H9 (cell line): ENCODE measurements around the gene DUOX2. TPM values are rescaled to one million over a fixed set of nuclear protein-coding genes. Genes with fewer than 3 reads are reported as not detected.

ENCODE experiments used
- DNase-seq: peaks from one replicate; pipeline ENCODE4 v3.0.0-alpha.2; 2017
- H2AFZ ChIP-seq: one replicate; pipeline ENCODE4 v1.6.1; 2013; ENCODE audit warnings: mild to moderate bottlenecking, low read length, control low read depth, moderate library complexity
- H2AK5ac ChIP-seq: 2 replicates; pipeline ENCODE4 v1.6.1; 2013; ENCODE audit warnings: low read length, control low read depth, mixed read lengths; ENCODE audit not compliant: insufficient read length
- H2BK120ac ChIP-seq: one replicate; pipeline ENCODE4 v1.6.1; 2013; ENCODE audit warnings: low read depth, mild to moderate bottlenecking, low read length, control low read depth, inconsistent platforms; ENCODE audit not compliant: poor library complexity, severe bottlenecking
- H2BK12ac ChIP-seq: 2 replicates; pipeline ENCODE4 v1.6.1; 2013; ENCODE audit warnings: low read length, control low read depth, mixed read lengths, low read depth; ENCODE audit not compliant: insufficient read length
- H2BK15ac ChIP-seq: 2 replicates; pipeline ENCODE4 v1.6.1; 2013; ENCODE audit warnings: low read depth, low read length, control low read depth
- H2BK20ac ChIP-seq: one replicate; pipeline ENCODE4 v1.6.1; 2013; ENCODE audit warnings: low read depth, mild to moderate bottlenecking, low read length, control low read depth, inconsistent platforms; ENCODE audit not compliant: poor library complexity, severe bottlenecking
- H2BK5ac ChIP-seq: 2 replicates; pipeline ENCODE4 v1.6.1; 2013; ENCODE audit warnings: low read length, control low read depth, mixed read lengths; ENCODE audit not compliant: insufficient read length
- H3K14ac ChIP-seq: 2 replicates; pipeline ENCODE4 v1.6.1; 2013; ENCODE audit warnings: low read length, control low read depth; ENCODE audit not compliant: insufficient read depth
- H3K18ac ChIP-seq: 2 replicates; pipeline ENCODE4 v1.6.1; 2013; ENCODE audit warnings: low read depth, mild to moderate bottlenecking, mixed read lengths, low read length, control low read depth; ENCODE audit not compliant: insufficient read length
- H3K23ac ChIP-seq: 2 replicates; pipeline ENCODE4 v1.6.1; 2013; ENCODE audit warnings: low read length, control low read depth, mixed read lengths, low read depth; ENCODE audit not compliant: insufficient read length
- H3K23me2 ChIP-seq: 2 replicates; pipeline ENCODE4 v1.6.1; 2013; ENCODE audit warnings: low read depth, mild to moderate bottlenecking, mixed read lengths, low read length, control low read depth; ENCODE audit not compliant: insufficient read length, poor library complexity, severe bottlenecking
- H3K27ac ChIP-seq: 2 replicates; pipeline ENCODE4 v1.5.1; 2013; ENCODE audit warnings: low read length, control low read depth, mixed read lengths, low read depth; ENCODE audit not compliant: insufficient read length
- H3K27me3 ChIP-seq: 2 replicates; pipeline ENCODE4 v1.6.1; 2013; ENCODE audit warnings: low read length, control low read depth, inconsistent platforms; ENCODE audit not compliant: insufficient read depth
- H3K4ac ChIP-seq: 2 replicates; pipeline ENCODE4 v1.6.1; 2013; ENCODE audit warnings: low read depth, mild to moderate bottlenecking, control low read depth, inconsistent platforms, low read length, moderate library complexity
- H3K4me1 ChIP-seq: 2 replicates; pipeline ENCODE4 v1.6.1; 2013; ENCODE audit warnings: low read length, control low read depth, inconsistent platforms; ENCODE audit not compliant: insufficient read depth
- H3K4me2 ChIP-seq: 2 replicates; pipeline ENCODE4 v1.6.1; 2013; ENCODE audit warnings: low read length, control low read depth, mixed read lengths; ENCODE audit not compliant: insufficient read length, insufficient read depth
- H3K56ac ChIP-seq: 2 replicates; pipeline ENCODE4 v1.6.1; 2013; ENCODE audit warnings: low read depth, mild to moderate bottlenecking, mixed read lengths, low read length, control low read depth; ENCODE audit not compliant: insufficient read length
- H3K79me1 ChIP-seq: 2 replicates; pipeline ENCODE4 v1.6.1; 2013; ENCODE audit warnings: low read depth, mild to moderate bottlenecking, moderate library complexity, low read length, control low read depth, inconsistent platforms; ENCODE audit not compliant: insufficient read depth, poor library complexity, severe bottlenecking
- H3K79me2 ChIP-seq: 2 replicates; pipeline ENCODE4 v1.6.1; 2013; ENCODE audit warnings: low read length, control low read depth, inconsistent platforms; ENCODE audit not compliant: insufficient read depth
- H3K9ac ChIP-seq: 2 replicates; pipeline ENCODE4 v1.6.1; 2013; ENCODE audit warnings: low read length, control low read depth, mixed read lengths; ENCODE audit not compliant: insufficient read length; ENCODE audit errors: extremely low read depth
- H3K9me3 ChIP-seq: one replicate; pipeline ENCODE4 v1.6.1; 2013; ENCODE audit warnings: low read depth, low read length, inconsistent platforms; ENCODE audit not compliant: control insufficient read depth
- H3T11ph ChIP-seq: one replicate; pipeline ENCODE4 v1.6.1; 2013; ENCODE audit warnings: mild to moderate bottlenecking, low read length, control low read depth, inconsistent platforms
- H4K20me1 ChIP-seq: one replicate; pipeline ENCODE4 v1.6.1; 2013; ENCODE audit not compliant: control insufficient read depth, insufficient read length, insufficient read depth
- H4K5ac ChIP-seq: 2 replicates; pipeline ENCODE4 v1.6.1; 2013; ENCODE audit warnings: low read depth, mild to moderate bottlenecking, mixed read lengths, low read length, control low read depth; ENCODE audit not compliant: insufficient read length
- H4K8ac ChIP-seq: replicated peaks from 2 replicates; pipeline ENCODE4 v1.6.1; 2013; ENCODE audit warnings: low read length, control low read depth, mixed read lengths, low read depth; ENCODE audit not compliant: insufficient read length
- H4K91ac ChIP-seq: 2 replicates; pipeline ENCODE4 v1.6.1; 2013; ENCODE audit warnings: low read depth, mild to moderate bottlenecking, moderate library complexity, mixed read lengths, low read length, control low read depth; ENCODE audit not compliant: insufficient read length
- H3K27ac Mint-ChIP-seq, 3 experiments: 2 replicates in 2 of 3; 3 replicates in 1 of 3; pipeline ENCODE4 v1.8.0; 2020 to 2021; ENCODE audit warnings: mixed read lengths in 3 of 3, mild to moderate bottlenecking in 1 of 3, moderate library complexity in 1 of 3
- H3K27me3 Mint-ChIP-seq: 2 replicates; pipeline ENCODE4 v1.8.0; 2021; ENCODE audit warnings: low read depth, mild to moderate bottlenecking, moderate library complexity, mixed read lengths
- H3K36me3 Mint-ChIP-seq, 3 experiments: 2 replicates in 2 of 3; 3 replicates in 1 of 3; pipeline ENCODE4 v1.8.0; 2020 to 2021; ENCODE audit warnings: low read depth in 3 of 3, mixed read lengths in 3 of 3; ENCODE audit not compliant: insufficient read depth in 1 of 3
- H3K4me1 Mint-ChIP-seq, 2 experiments: 2 replicates each; pipeline ENCODE4 v1.8.0; 2020; ENCODE audit warnings: mixed read lengths in 2 of 2
- H3K4me3 Mint-ChIP-seq, 2 experiments: 2 replicates in 1 of 2; 3 replicates in 1 of 2; pipeline ENCODE4 v1.8.0; 2020 to 2021; ENCODE audit warnings: mild to moderate bottlenecking in 2 of 2, mixed read lengths in 2 of 2, moderate library complexity in 1 of 2
- H3K9me3 Mint-ChIP-seq, 2 experiments: 2 replicates in 1 of 2; 3 replicates in 1 of 2; pipeline ENCODE4 v1.8.0; 2020; ENCODE audit warnings: mild to moderate bottlenecking in 2 of 2, mixed read lengths in 2 of 2, moderate library complexity in 1 of 2
- CTCF ChIP-seq: fragments of 200-600 bp; sonication (generic); conservative IDR thresholded peaks from 3 replicates; pipeline ENCODE4 v1.8.0; 2021; ENCODE audit warnings: antibody characterized with exemption, mild to moderate bottlenecking
- WGBS: extraction: QIAGEN DNeasy Blood & Tissue Kit; methylation state at CpG from one replicate; pipeline ENCODE4 v1.1.7; 2013; ENCODE audit warnings: missing lambda C conversion rate, low lambda C conversion rate, mixed read lengths; ENCODE audit not compliant: insufficient read length; ENCODE audit errors: extremely low coverage; 5-methylcytosine and 5-hydroxymethylcytosine counted together
- total RNA-seq: library from RNA; stranded (reverse); gene quantifications from 2 replicates; pipeline ENCODE4 v1.2.1, GENCODE V29; 2021

The DUOX2 gene
- total RNA-seq, 1 experiment from 2014 or later: 0.42 TPM

GRCh38 chr15:45122719-45123118 is 8.7 kb upstream of the DUOX2 start:
- H4K20me1 ChIP-seq: no peaks in the 10 kb centered on the region
- no peak overlapping the region for H4K8ac ChIP-seq
- H3K23ac ChIP-seq: no peak overlapping the region
- no peaks in the 10 kb centered on the region for H3K79me1 ChIP-seq
- no peak for TF ChIP-seq CTCF
- Mint-ChIP-seq H3K4me3 (no peak overlapping the region), H3K27me3 (peaks cover 79% of the 10 kb centered on the region), H3K27ac (no peak overlapping the region; a peak in 1 of 7 replicates), H3K9me3 (no peaks in the 10 kb centered on the region; a peak in 1 of 5 replicates), H3K36me3 (no peaks in the 10 kb centered on the region; a peak in 2 of 7 replicates), H3K4me1 (peaks cover 2 to 5% of the 10 kb centered on the region in 2 experiments; a peak in 3 of 4 replicates)
- H3K4me2 ChIP-seq: no peak overlapping the region
- no peak overlapping the region for H3K4ac ChIP-seq
- H2AK5ac ChIP-seq: no peak overlapping the region
- WGBS: no CpG with 5 or more reads among the region's 7 CpGs
- no peaks in the 10 kb centered on the region for H3K4me1 ChIP-seq
- H2BK12ac ChIP-seq: no peak overlapping the region
- H3K9ac ChIP-seq: no peak overlapping the region
- no peak overlapping the region for H2BK20ac ChIP-seq
- H3T11ph ChIP-seq: no peak overlapping the region
- H3K27ac ChIP-seq: no peak overlapping the region
- H2BK120ac ChIP-seq: no peak overlapping the region
- H3K9me3 ChIP-seq: no peaks in the 10 kb centered on the region
- no peaks in the 10 kb centered on the region for H3K79me2 ChIP-seq
- DNase-seq: no peak
- peaks cover 15% of the 10 kb centered on the region; the same call in 1 of the 2 replicates for H3K27me3 ChIP-seq
- no peak overlapping the region for H2AFZ ChIP-seq
- no peak overlapping the region for H4K91ac ChIP-seq
- no peak overlapping the region for H3K14ac ChIP-seq
- no peak overlapping the region for H3K56ac ChIP-seq
- H2BK5ac ChIP-seq: no peak overlapping the region
- no peak overlapping the region for H4K5ac ChIP-seq
- no peak overlapping the region for H3K18ac ChIP-seq
- H2BK15ac ChIP-seq: no peak overlapping the region
- H3K23me2 ChIP-seq: peaks cover 2% of the 10 kb centered on the region
